Nephron (organoid): ENCODE measurements around the gene SLBP.

Source experiments
- H3K27ac Mint-ChIP-seq, 3 experiments: 2 replicates each; pipeline ENCODE4 v1.8.0; 2020; ENCODE audit warnings: mixed read lengths in 3 of 3, mild to moderate bottlenecking in 2 of 3, moderate library complexity in 1 of 3
- H3K27me3 Mint-ChIP-seq: 2 replicates; pipeline ENCODE4 v1.8.0; 2021; ENCODE audit warnings: low read depth, mild to moderate bottlenecking, moderate library complexity, mixed read lengths
- H3K36me3 Mint-ChIP-seq: 2 replicates; pipeline ENCODE4 v1.8.0; 2020; ENCODE audit warnings: low read depth, mixed read lengths
- H3K4me1 Mint-ChIP-seq: 2 replicates; pipeline ENCODE4 v1.8.0; 2020; ENCODE audit warnings: mixed read lengths
- H3K4me3 Mint-ChIP-seq, 3 experiments: 2 replicates each; pipeline ENCODE4 v1.8.0; 2020; ENCODE audit warnings: mild to moderate bottlenecking in 3 of 3, mixed read lengths in 3 of 3, moderate library complexity in 2 of 3
- H3K9me3 Mint-ChIP-seq: 2 replicates; pipeline ENCODE4 v1.8.0; 2020; ENCODE audit warnings: mixed read lengths
- TF ChIP-seq, protein P1 (sequence below), 3 experiments: fragments of 200-600 bp; sonication (generic); IDR thresholded peaks; one replicate each; pipeline ENCODE4 v1.5.0; 2021; ENCODE audit warnings: antibody characterized with exemption in 3 of 3; ENCODE audit not compliant: unreplicated experiment in 3 of 3

The SLBP gene

DNA sequence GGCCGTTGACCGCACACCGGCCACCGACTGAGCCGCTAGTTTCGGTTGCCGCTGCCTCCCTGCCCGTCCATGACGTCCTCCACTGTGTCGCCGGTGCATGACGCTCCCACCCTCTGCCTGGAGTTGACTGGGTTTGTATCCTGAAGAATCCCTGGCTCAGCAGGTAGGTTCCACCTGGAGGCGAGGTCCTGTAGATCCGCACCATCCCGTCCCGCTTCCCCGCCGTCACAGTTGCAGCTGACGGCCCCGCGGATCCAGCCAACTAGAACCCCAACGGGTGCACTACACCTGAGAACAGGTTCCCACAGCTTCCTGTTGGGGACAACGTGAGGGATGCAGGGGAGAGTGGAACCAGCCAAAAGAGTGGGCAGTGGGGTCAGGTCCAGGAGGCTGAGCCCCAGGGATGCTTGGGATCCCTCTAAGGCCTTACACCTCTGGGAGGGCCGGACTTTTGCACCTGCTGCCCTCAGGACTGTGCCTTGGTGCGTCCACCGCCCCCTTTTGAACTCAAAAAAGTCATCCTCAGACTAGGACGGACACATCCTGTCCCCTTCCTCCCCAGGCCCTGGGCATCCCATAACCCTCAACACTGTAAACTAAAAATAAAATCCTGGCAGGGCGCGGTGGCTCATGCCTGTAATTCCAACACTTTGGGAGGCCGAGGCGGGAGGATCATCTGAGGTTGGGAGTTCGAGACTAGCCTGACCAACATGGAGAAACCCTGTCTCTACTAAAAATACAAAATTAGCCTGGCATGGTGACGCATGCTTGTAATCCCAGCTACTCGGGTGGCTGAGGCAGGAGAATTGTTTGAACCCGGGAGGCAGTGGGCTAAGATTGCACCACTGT, 1.1 kb upstream of the SLBP start:
- Mint-ChIP-seq H3K9me3 (no peaks in the 10 kb centered on the region), H3K4me3 (peak overlapping the region; percentile 86 to 94 (median 86)), H3K27ac (peak overlapping the region; percentile 66 to 96 (median 90)), H3K4me1 (peaks cover 15% of the 10 kb centered on the region), H3K36me3 (peaks cover 20% of the 10 kb centered on the region), H3K27me3 (no peaks in the 10 kb centered on the region)
- TF ChIP-seq, protein P1, sequence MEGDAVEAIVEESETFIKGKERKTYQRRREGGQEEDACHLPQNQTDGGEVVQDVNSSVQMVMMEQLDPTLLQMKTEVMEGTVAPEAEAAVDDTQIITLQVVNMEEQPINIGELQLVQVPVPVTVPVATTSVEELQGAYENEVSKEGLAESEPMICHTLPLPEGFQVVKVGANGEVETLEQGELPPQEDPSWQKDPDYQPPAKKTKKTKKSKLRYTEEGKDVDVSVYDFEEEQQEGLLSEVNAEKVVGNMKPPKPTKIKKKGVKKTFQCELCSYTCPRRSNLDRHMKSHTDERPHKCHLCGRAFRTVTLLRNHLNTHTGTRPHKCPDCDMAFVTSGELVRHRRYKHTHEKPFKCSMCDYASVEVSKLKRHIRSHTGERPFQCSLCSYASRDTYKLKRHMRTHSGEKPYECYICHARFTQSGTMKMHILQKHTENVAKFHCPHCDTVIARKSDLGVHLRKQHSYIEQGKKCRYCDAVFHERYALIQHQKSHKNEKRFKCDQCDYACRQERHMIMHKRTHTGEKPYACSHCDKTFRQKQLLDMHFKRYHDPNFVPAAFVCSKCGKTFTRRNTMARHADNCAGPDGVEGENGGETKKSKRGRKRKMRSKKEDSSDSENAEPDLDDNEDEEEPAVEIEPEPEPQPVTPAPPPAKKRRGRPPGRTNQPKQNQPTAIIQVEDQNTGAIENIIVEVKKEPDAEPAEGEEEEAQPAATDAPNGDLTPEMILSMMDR (IDR thresholded peaks at IDR 0.05; ENCODE audit: unreplicated experiment in 3 of 3) = no peak

- peak overlapping the region; percentile 90 to 98 (median 93) for H3K4me3 Mint-ChIP-seq
- peaks cover 15% of the 10 kb centered on the region for H3K4me1 Mint-ChIP-seq
- no peaks in the 10 kb centered on the region for H3K9me3 Mint-ChIP-seq
- TF ChIP-seq, protein P1 (IDR thresholded peaks at IDR 0.05; ENCODE audit: unreplicated experiment in 3 of 3) = no peak
- H3K27ac Mint-ChIP-seq = peak overlapping the region; percentile 80 to 94 (median 93)
- no peaks in the 10 kb centered on the region for H3K27me3 Mint-ChIP-seq
- H3K36me3 Mint-ChIP-seq = peaks cover 22% of the 10 kb centered on the region
These were observed 426 bp downstream of the SLBP start for GRCh38 chr4:1711571-1712215.

DNA sequence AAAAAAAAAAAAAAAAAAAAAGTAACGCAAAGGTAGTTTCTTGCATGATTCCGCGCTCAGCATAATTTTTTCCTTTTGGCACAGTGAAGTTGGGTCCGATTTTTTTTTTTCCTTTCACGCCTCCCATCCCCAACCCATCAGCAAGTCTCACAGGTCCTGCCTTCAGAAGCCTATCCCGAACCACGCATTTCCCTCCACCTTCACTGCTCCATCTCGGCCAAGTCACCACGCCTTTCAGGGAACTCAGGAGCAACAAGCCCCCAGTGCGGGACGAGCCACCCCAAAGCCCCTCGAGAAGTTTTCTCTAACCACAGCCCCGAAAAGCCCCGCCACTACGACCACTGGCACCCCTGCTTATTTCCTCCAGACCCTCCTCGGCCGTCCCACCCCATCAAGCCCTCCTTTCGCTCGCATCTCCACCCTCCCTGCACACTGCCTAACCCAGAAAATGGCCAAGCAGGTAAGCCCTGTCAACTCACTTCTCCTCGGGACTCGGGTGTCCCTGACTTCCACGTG, 1.0 kb downstream of the SLBP start:
- Mint-ChIP-seq H3K4me1 (peaks cover 15% of the 10 kb centered on the region), H3K27ac (peak overlapping the region; percentile 80 to 94 (median 93)), H3K27me3 (no peaks in the 10 kb centered on the region), H3K9me3 (no peaks in the 10 kb centered on the region), H3K4me3 (peak overlapping the region; percentile 90 to 98 (median 93)), H3K36me3 (peaks cover 26% of the 10 kb centered on the region)
- TF ChIP-seq, protein P1 (IDR thresholded peaks at IDR 0.05; ENCODE audit: unreplicated experiment in 3 of 3) = no peak

- Mint-ChIP-seq H3K27me3 (no peaks in the 10 kb centered on the region), H3K36me3 (peaks cover 45% of the 10 kb centered on the region), H3K9me3 (no peaks in the 10 kb centered on the region), H3K4me1 (peaks cover 25% of the 10 kb centered on the region), H3K27ac (peak overlapping the region; percentile 80 to 93 (median 85)), H3K4me3 (peak overlapping the region; percentile 59 to 98 (median 93))
- TF ChIP-seq, protein P1 (IDR thresholded peaks at IDR 0.05; ENCODE audit: unreplicated experiment in 3 of 3) = no peak
These were observed 3.5 kb downstream of the SLBP start for GRCh38 chr4:1708581-1708980.

- H3K4me1 Mint-ChIP-seq = peaks cover 24% of the 10 kb centered on the region
- peaks cover 59% of the 10 kb centered on the region for H3K36me3 Mint-ChIP-seq
- H3K9me3 Mint-ChIP-seq = no peaks in the 10 kb centered on the region
- H3K4me3 Mint-ChIP-seq = peak overlapping the region in 1 of 3 experiments; percentile 36
- TF ChIP-seq, protein P1 (IDR thresholded peaks at IDR 0.05; ENCODE audit: unreplicated experiment in 3 of 3) = no peak
- no peaks in the 10 kb centered on the region for H3K27me3 Mint-ChIP-seq
- H3K27ac Mint-ChIP-seq = no peak overlapping the region
These were observed 5.8 kb downstream of the SLBP start for GRCh38 chr4:1706358-1706757.
